Fibroblast of lung (primary cell): ENCODE results near the gene SLC6A7. TPM values are rescaled to one million over a fixed set of nuclear protein-coding genes. Genes with fewer than 3 reads are reported as not detected.

Experiments
- DNase-seq, 2 donors: peaks; one replicate each; pipeline versions ENCODE4 v3.0.0 to v3.0.0-alpha.2; 2010; ENCODE audit warnings: low read depth in 2 of 2
- H2AFZ ChIP-seq: 2 replicates; pipeline ENCODE4 v1.5.1; 2012; ENCODE audit warnings: low read length, control low read depth, inconsistent platforms
- H3K27ac ChIP-seq: 2 replicates; pipeline ENCODE4 v1.5.1; 2011; ENCODE audit warnings: low read length, control low read depth; ENCODE audit not compliant: insufficient read depth
- H3K27me3 ChIP-seq: 2 replicates; pipeline ENCODE4 v1.5.1; 2011; ENCODE audit warnings: mild to moderate bottlenecking, low read length; ENCODE audit not compliant: control insufficient read depth, insufficient read depth
- H3K36me3 ChIP-seq: 2 replicates; pipeline ENCODE4 v1.5.1; 2011; ENCODE audit warnings: low read length; ENCODE audit not compliant: control insufficient read depth, insufficient read depth
- H3K4me1 ChIP-seq: 2 replicates; pipeline ENCODE4 v1.5.1; 2011; ENCODE audit warnings: low read length; ENCODE audit not compliant: control insufficient read depth, insufficient read depth; ENCODE audit errors: extremely low read depth
- H3K4me2 ChIP-seq: 2 replicates; pipeline ENCODE4 v1.5.1; 2011; ENCODE audit warnings: low read length, control low read depth; ENCODE audit not compliant: insufficient read depth; ENCODE audit errors: extremely low read depth
- H3K4me3 ChIP-seq, 4 experiments: fragments of 200-600 bp in 1 of 4; sonication (generic) in 1 of 4; replicated peaks in 1 of 4; 2 replicates each; pipeline ENCODE4 v1.5.1; 2011 to 2016; ENCODE audit warnings: low read length in 4 of 4, low read depth in 3 of 4, mild to moderate bottlenecking in 3 of 4, control low read depth in 2 of 4, inconsistent platforms in 1 of 4, mixed read lengths in 1 of 4; ENCODE audit not compliant: insufficient read depth in 1 of 4; ENCODE audit errors: control extremely low read depth in 1 of 4
- H3K79me2 ChIP-seq: 2 replicates; pipeline ENCODE4 v1.5.1; 2012; ENCODE audit warnings: mild to moderate bottlenecking, low read length, inconsistent platforms; ENCODE audit not compliant: control insufficient read depth, insufficient read depth
- H3K9ac ChIP-seq: 2 replicates; pipeline ENCODE4 v1.5.1; 2011; ENCODE audit warnings: mild to moderate bottlenecking, low read length, control low read depth; ENCODE audit not compliant: insufficient read depth
- H3K9me3 ChIP-seq: 2 replicates; pipeline ENCODE4 v1.5.1; 2012; ENCODE audit warnings: low read depth, low read length; ENCODE audit not compliant: control insufficient read depth, insufficient read depth
- H4K20me1 ChIP-seq: 2 replicates; pipeline ENCODE4 v1.5.1; 2011; ENCODE audit warnings: low read length; ENCODE audit not compliant: control insufficient read depth, insufficient read depth; ENCODE audit errors: extremely low read depth
- CTCF ChIP-seq, 2 donors: IDR thresholded peaks in 1 of 2; conservative IDR thresholded peaks in 1 of 2; 1 replicate in 1 of 2; 2 replicates in 1 of 2; pipeline ENCODE4 v1.5.1; 2011 to 2012; ENCODE audit warnings: low read length in 2 of 2, control low read depth in 1 of 2, inconsistent platforms in 1 of 2, low read depth in 1 of 2, mild to moderate bottlenecking in 1 of 2
- EZH2 ChIP-seq: IDR thresholded peaks from 2 replicates; pipeline ENCODE4 v1.5.1; 2012; ENCODE audit warnings: low read length, control low read depth, mild to moderate bottlenecking; ENCODE audit errors: missing control alignments
- polyA plus RNA-seq, 2 donors: library from polyadenylated mRNA; depleted of rRNA in 1 of 2; stranded (reverse) in 1 of 2; unstranded in 1 of 2; fragments of >200 nt; gene quantifications; 2 replicates each; pipeline ENCODE4 v1.2.1, GENCODE V29; 2011 to 2012; ENCODE audit warnings: missing spikeins in 1 of 2
- total RNA-seq: library from RNA; depleted of rRNA; stranded (reverse); fragments of >200 nt; gene quantifications from 2 replicates; pipeline ENCODE4 v1.2.1, GENCODE V29; 2014

Gene SLC6A7
- total and polyA plus RNA-seq, 2 donors (not counting 1 experiment from before 2014, with no cell fraction given): 0.02 TPM; not detected in 1

- no peak overlapping the region for H3K4me3 ChIP-seq
- H3K4me2 ChIP-seq: no peak overlapping the region
- no peak for DNase-seq
- no peaks in the 10 kb centered on the region for H3K4me1 ChIP-seq
- H3K27me3 ChIP-seq: peaks cover 12% of the 10 kb centered on the region
- no peak overlapping the region for H3K9ac ChIP-seq
- H3K79me2 ChIP-seq: no peaks in the 10 kb centered on the region
- no peaks in the 10 kb centered on the region for H3K36me3 ChIP-seq
- H3K27ac ChIP-seq: no peak overlapping the region
- TF ChIP-seq CTCF (conservative IDR thresholded peaks at IDR 0.05 in 1 of 2, IDR thresholded peaks at IDR 0.05 in 1 of 2; ENCODE audit: low read depth in 1 of 2, low read length in 2 of 2) (no peak), EZH2 (no peak)
- H2AFZ ChIP-seq: no peak overlapping the region
- no peaks in the 10 kb centered on the region for H3K9me3 ChIP-seq
- no peaks in the 10 kb centered on the region for H4K20me1 ChIP-seq
Measured at GRCh38 chr5:150175076-150175475, 14.8 kb upstream of the SLC6A7 start.

- H4K20me1 ChIP-seq: no peaks in the 10 kb centered on the region
- peaks cover 8% of the 10 kb centered on the region for H3K27me3 ChIP-seq
- H3K4me3 ChIP-seq: no peak overlapping the region
- no peaks in the 10 kb centered on the region for H3K79me2 ChIP-seq
- H3K36me3 ChIP-seq: no peaks in the 10 kb centered on the region
- H2AFZ ChIP-seq: no peak overlapping the region
- H3K4me2 ChIP-seq: no peak overlapping the region
- H3K27ac ChIP-seq: no peak overlapping the region
- TF ChIP-seq EZH2 (no peak), CTCF (conservative IDR thresholded peaks at IDR 0.05 in 1 of 2, IDR thresholded peaks at IDR 0.05 in 1 of 2; ENCODE audit: low read depth in 1 of 2, low read length in 2 of 2) (peak; percentile 45 to 59)
- no peak overlapping the region for H3K9ac ChIP-seq
- H3K4me1 ChIP-seq: peaks cover 3% of the 10 kb centered on the region
- H3K9me3 ChIP-seq: no peaks in the 10 kb centered on the region
- peak in 1 of 2 donors; percentile 26 for DNase-seq
Measured at GRCh38 chr5:150175536-150175935, 14.3 kb upstream of the SLC6A7 start.

GRCh38 chr5:150176745-150177477, 13.0 kb upstream of the SLC6A7 start:
- DNase-seq: peak; percentile 17 to 73
- Histone ChIP-seq H3K9me3 (no peaks in the 10 kb centered on the region), H3K27me3 (peaks cover 5% of the 10 kb centered on the region), H4K20me1 (no peaks in the 10 kb centered on the region), H3K4me2 (no peak overlapping the region), H3K36me3 (no peaks in the 10 kb centered on the region), H3K9ac (no peak overlapping the region), H2AFZ (no peak overlapping the region), H3K79me2 (no peaks in the 10 kb centered on the region), H3K27ac (no peak overlapping the region), H3K4me1 (peaks cover 8% of the 10 kb centered on the region), H3K4me3 (no peak overlapping the region)
- TF ChIP-seq EZH2 (no peak), CTCF (conservative IDR thresholded peaks at IDR 0.05 in 1 of 2, IDR thresholded peaks at IDR 0.05 in 1 of 2; ENCODE audit: low read depth in 1 of 2, low read length in 2 of 2) (no peak)
